HepG2 (cell line): ENCODE results near the gene IDUA. TPM values are rescaled to one million over a fixed set of nuclear protein-coding genes. Genes with fewer than 3 reads are reported as not detected.

Experiments
- AHDC1 ChIP-seq: sonication (generic); formaldehyde crosslinking; IDR thresholded peaks from 2 replicates; pipeline ENCODE4 v1.5.1; 2020; ENCODE audit warnings: mild to moderate bottlenecking, missing genetic modification reagents, borderline replicate concordance
- ARID4A ChIP-seq: sonication (generic); formaldehyde crosslinking; IDR thresholded peaks from 2 replicates; pipeline ENCODE4 v1.5.0; 2020; ENCODE audit warnings: mild to moderate bottlenecking, missing genetic modification reagents, borderline replicate concordance
- REL ChIP-seq: sonication (generic); formaldehyde crosslinking; conservative IDR thresholded peaks from 2 replicates; pipeline ENCODE4 v1.8.0; 2022; ENCODE audit warnings: mild to moderate bottlenecking, missing genetic modification reagents, moderate library complexity
- THAP8 ChIP-seq: sonication (generic); formaldehyde crosslinking; IDR thresholded peaks from 2 replicates; pipeline ENCODE4 v1.5.1; 2020; ENCODE audit warnings: missing genetic modification reagents, mild to moderate bottlenecking, borderline replicate concordance
- ZC3H13 ChIP-seq: sonication (generic); formaldehyde crosslinking; IDR thresholded peaks from 2 replicates; pipeline ENCODE4 v1.8.1; 2023; ENCODE audit warnings: mild to moderate bottlenecking, missing genetic modification reagents, moderate library complexity
- ZNF138 ChIP-seq: sonication (generic); formaldehyde crosslinking; IDR thresholded peaks from 2 replicates; pipeline ENCODE4 v1.5.0; 2020; ENCODE audit warnings: mild to moderate bottlenecking, low read depth, missing genetic modification reagents
- ZNF143 ChIP-seq: sonication (generic); formaldehyde crosslinking; IDR thresholded peaks from 2 replicates; pipeline ENCODE4 v1.4.0; 2020; ENCODE audit warnings: missing genetic modification reagents
- ZNF30 ChIP-seq: sonication (generic); formaldehyde crosslinking; IDR thresholded peaks from 2 replicates; pipeline ENCODE4 v1.5.0; 2020; ENCODE audit warnings: mild to moderate bottlenecking, missing genetic modification reagents
- ZNF776 ChIP-seq: sonication (generic); formaldehyde crosslinking; IDR thresholded peaks from 2 replicates; pipeline ENCODE4 v1.4.0; 2020; ENCODE audit warnings: mild to moderate bottlenecking, missing genetic modification reagents
- ZNF850 ChIP-seq: sonication (generic); formaldehyde crosslinking; conservative IDR thresholded peaks from 2 replicates; pipeline ENCODE4 v1.9.0; 2021; ENCODE audit warnings: mild to moderate bottlenecking, missing genetic modification reagents
- polyA plus RNA-seq, 8 experiments: library from polyadenylated mRNA; depleted of rRNA in 3 of 8; stranded (reverse) in 7 of 8; unstranded in 1 of 8; fragments of >200 nt; fragmentation: Illumina TruSeq in 4 of 8; extraction: Trizol in 4 of 8; gene quantifications; 2 replicates each; pipeline versions ENCODE4 v1.2.1 to v1.2.3, GENCODE V29; 2011 to 2016; ENCODE audit warnings: low read depth in 4 of 8, missing spikeins in 1 of 8, mixed read lengths in 1 of 8; ENCODE audit not compliant: insufficient read depth in 1 of 8
- total RNA-seq, 5 experiments: library from RNA; depleted of rRNA; stranded (reverse); fragments of >200 nt; fragmentation: Illumina TruSeq; extraction: Trizol; gene quantifications; 2 replicates each; pipeline ENCODE4 v1.2.3, GENCODE V29; 2016; ENCODE audit warnings: low read depth in 1 of 5
- TF ChIP-seq, protein P1 (sequence below): sonication (generic); formaldehyde crosslinking; IDR thresholded peaks from 2 replicates; pipeline ENCODE4 v1.4.0; 2020; ENCODE audit warnings: missing genetic modification reagents, borderline replicate concordance
- TF ChIP-seq, protein P2 (sequence below): conservative IDR thresholded peaks from 2 replicates; pipeline ENCODE4 v1.6.1; 2018; ENCODE audit warnings: missing genetic modification reagents

The IDUA gene
- total and polyA plus RNA-seq, 2 of the 13 experiments (the other 11 are each of a cell fraction or from before 2014, with no cell fraction given): 0.77 to 1.0 TPM

- TF ChIP-seq ARID4A (0 out of 2 replicates have a peak, but pooled peaks have one; percentile 13), ZNF30 (CRISPR knock-in tag) (no peak), REL (peak; percentile 38; the same call in 1 of the 2 replicates), THAP8 (CRISPR knock-in tag) (peak; percentile 72; the same call in 1 of the 2 replicates), ZNF138 (0 out of 2 replicates have a peak, but pooled peaks have one; percentile 12), ZNF850 (CRISPR knock-in tag) (no peak), ZNF776 (CRISPR knock-in tag) (peak; percentile 47; the same call in 1 of the 2 replicates), ZC3H13 (CRISPR knock-in tag) (0 out of 2 replicates have a peak, but pooled peaks have one; percentile 24), ZNF143 (CRISPR knock-in tag) (0 out of 2 replicates have a peak, but pooled peaks have one; percentile 18), AHDC1 (CRISPR knock-in tag) (no peak)
- TF ChIP-seq, protein P1, sequence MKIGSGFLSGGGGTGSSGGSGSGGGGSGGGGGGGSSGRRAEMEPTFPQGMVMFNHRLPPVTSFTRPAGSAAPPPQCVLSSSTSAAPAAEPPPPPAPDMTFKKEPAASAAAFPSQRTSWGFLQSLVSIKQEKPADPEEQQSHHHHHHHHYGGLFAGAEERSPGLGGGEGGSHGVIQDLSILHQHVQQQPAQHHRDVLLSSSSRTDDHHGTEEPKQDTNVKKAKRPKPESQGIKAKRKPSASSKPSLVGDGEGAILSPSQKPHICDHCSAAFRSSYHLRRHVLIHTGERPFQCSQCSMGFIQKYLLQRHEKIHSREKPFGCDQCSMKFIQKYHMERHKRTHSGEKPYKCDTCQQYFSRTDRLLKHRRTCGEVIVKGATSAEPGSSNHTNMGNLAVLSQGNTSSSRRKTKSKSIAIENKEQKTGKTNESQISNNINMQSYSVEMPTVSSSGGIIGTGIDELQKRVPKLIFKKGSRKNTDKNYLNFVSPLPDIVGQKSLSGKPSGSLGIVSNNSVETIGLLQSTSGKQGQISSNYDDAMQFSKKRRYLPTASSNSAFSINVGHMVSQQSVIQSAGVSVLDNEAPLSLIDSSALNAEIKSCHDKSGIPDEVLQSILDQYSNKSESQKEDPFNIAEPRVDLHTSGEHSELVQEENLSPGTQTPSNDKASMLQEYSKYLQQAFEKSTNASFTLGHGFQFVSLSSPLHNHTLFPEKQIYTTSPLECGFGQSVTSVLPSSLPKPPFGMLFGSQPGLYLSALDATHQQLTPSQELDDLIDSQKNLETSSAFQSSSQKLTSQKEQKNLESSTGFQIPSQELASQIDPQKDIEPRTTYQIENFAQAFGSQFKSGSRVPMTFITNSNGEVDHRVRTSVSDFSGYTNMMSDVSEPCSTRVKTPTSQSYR (CRISPR knock-in tag): no peak
- TF ChIP-seq, protein P2, sequence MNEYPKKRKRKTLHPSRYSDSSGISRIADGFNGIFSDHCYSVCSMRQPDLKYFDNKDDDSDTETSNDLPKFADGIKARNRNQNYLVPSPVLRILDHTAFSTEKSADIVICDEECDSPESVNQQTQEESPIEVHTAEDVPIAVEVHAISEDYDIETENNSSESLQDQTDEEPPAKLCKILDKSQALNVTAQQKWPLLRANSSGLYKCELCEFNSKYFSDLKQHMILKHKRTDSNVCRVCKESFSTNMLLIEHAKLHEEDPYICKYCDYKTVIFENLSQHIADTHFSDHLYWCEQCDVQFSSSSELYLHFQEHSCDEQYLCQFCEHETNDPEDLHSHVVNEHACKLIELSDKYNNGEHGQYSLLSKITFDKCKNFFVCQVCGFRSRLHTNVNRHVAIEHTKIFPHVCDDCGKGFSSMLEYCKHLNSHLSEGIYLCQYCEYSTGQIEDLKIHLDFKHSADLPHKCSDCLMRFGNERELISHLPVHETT (CRISPR knock-in tag): no peak
These were observed 22.9 kb downstream of the IDUA start (continued) for GRCh38 chr4:1009542-1010394.
